GM19372 (cell line): ENCODE results near the gene FBP1.
A peak's percentile ranks its signal among the peaks of the same experiment; 100 is the strongest.
"Not testable (repeated sequence)": the region's sequence is repeated elsewhere in the genome, so short reads cannot be mapped to it uniquely, and the experiment has no call there.

Experiments
- ATAC-seq: cut with Tn5 transposase; IDR thresholded peaks from one replicate; pipeline ENCODE4 v1.9.1; 2021; ENCODE audit warnings: mild to moderate bottlenecking, low read depth, moderate library complexity; ENCODE audit not compliant: unreplicated experiment

Gene FBP1

DNA sequence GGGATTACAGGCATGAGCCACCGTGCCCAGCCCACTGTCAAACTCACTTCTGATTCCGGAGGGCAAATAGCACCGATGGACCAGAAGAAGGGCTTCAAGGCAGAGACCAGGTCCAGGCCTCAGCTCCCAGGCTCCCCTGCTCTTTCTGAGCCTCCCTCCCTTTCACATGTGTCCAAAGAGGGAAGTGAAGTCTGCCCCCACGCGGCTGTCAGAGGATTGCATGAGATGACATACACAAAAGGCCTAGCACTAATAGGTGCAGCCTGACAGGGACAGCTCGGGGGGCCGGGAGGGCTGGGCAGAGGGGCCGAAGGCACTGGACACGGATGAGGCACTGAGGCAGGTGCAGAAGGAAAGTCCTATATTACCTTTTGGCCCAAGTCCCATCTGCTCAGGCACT lies 16.1 kb downstream of the FBP1 start:
- no peak for ATAC-seq

DNA sequence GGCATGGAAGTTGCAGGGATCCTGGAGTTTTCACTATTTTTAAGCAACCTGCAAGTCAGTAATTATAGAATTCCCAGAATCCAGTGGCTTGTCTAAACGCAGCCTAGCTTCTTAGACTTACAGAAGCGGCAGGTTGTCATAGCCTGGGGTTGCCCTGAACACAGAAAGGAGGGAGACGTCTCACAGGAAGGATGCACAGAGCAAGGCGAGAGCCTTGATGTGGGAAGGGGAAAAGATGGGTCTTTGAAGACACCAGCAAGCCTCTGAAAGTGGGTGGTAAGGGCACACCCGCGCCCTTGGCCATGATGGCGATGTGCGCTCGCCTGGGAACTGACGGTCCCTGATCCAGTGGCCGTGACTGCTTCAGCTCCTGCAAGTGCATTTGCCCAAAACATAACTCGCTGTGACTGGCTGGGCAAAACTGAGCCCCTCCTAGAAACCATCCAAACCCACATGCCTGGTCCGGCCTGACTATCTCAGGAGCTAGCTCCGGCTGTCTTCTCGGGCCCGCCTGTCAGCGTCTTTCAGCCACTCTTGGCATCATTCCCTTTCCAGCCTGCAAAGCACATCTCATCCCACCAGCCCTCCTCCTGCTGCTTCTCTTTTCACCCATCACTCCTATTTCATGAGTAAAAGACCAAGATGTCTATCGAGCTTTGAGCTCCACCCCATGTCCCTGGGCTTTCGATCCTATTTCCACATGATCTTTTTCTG lies 17.1 kb downstream of the FBP1 start:
- no peak for ATAC-seq

DNA sequence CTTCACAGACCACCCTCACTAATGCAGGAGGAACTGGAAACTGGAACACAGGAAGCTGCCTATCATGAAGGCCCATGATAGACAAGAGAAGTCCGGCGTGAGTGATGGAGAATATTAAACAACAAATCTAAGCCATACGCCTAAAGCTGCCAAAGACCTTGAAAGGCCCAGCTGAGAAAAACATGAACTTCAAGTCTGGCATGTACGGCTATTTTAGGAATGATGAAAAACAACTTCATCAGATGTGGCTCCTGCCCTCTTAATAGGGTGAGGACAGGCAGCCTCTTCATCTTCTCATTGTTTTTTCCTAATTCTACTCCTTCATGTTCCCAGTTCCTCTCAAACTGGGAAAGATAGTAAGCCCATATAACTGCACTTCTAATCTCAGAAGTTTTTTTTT lies 20.3 kb downstream of the FBP1 start:
- ATAC-seq = no peak

DNA sequence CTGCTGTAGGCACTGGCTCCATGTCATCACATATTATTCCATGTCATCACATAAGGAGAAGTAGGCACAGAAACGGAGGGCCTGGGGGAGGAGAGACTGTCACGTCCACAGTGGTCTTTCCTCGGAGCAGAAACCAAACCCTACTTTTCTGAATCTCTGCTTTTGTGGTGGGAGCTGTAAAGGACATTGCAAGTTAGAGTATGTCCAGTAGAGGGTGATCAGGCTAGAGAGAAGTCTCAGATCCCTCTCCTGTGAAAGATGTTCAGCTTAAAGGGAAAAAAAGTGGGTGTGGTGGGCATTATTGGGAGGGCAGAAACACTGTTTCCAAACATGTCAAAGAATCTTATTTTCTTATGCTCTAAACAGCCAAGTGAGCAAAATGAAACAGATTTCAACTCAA lies 26.3 kb downstream of the FBP1 start:
- ATAC-seq = no peak

DNA sequence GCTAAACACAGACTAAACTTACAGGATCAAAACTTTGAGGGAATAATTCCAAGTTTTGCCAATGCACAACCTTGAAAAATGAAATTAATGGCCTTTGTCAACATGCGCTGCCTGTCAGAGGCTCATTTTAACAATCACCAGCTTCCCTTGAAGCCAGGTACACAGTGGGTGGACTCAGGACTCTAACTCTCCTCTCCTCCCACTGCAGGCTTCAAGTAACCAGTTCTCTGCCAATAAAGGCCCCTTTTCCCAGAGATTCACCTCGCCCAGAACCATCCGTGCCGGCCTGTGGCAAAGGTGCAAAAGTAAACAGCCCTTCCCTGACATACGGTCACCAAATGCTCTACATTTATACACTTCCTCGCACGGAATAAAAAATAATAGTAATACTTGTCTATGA lies 27.2 kb downstream of the FBP1 start:
- ATAC-seq = no peak

DNA sequence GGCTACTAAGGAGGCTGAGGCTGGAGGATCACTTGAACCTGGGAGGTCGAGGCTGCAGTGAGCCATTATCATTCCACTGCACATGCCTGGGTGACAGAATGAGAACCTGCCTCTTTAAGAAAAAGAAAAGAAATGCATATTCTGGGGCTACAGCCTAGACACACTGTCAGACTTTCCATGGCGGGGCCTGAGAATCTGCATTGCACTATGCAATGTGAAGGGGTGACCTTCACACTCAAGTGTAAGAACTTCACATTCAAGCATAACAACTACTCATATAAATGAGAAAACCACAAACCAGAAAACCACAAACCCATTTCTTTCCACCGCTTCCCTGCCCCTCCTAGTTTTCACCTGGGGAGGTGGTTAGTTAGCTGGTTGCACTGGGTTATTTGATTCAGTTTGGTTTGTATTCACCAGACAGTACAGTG lies 27.7 kb downstream of the FBP1 start:
- ATAC-seq = no peak

DNA sequence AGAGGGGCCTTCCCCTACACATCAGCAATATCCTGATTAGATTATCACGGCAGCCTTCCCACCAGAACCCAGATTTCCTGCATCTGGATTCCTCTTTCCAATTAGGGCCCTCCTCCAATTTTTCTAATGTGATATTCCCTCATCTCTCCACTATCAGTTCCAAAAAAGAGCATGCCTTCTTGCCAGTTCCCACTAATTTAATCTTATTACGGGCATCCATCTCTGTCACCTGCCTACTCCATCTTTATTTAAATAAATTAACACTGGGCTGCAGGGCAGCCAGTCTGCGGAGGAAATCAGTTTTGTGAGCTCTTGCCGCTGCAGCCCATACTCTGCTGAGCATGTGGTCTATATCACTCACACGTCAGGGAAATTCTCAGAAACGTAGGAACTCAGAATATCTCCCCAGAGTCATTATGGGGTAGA lies 29.1 kb downstream of the FBP1 start:
- no peak for ATAC-seq

DNA sequence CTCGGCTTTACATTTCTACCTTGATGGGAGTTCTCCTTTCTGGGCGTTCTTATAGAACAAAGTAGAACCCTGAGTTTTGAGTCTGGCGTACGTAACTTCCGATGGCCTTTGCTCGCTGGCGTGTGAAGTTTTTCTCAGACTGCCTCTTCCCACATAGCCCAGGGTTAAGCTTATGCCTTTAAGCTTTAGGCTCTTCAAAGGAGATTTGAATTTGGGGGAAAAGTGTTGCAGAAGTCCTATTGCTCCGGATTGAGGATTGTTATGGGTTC lies 32.0 kb downstream of the FBP1 start:
- no peak for ATAC-seq

DNA sequence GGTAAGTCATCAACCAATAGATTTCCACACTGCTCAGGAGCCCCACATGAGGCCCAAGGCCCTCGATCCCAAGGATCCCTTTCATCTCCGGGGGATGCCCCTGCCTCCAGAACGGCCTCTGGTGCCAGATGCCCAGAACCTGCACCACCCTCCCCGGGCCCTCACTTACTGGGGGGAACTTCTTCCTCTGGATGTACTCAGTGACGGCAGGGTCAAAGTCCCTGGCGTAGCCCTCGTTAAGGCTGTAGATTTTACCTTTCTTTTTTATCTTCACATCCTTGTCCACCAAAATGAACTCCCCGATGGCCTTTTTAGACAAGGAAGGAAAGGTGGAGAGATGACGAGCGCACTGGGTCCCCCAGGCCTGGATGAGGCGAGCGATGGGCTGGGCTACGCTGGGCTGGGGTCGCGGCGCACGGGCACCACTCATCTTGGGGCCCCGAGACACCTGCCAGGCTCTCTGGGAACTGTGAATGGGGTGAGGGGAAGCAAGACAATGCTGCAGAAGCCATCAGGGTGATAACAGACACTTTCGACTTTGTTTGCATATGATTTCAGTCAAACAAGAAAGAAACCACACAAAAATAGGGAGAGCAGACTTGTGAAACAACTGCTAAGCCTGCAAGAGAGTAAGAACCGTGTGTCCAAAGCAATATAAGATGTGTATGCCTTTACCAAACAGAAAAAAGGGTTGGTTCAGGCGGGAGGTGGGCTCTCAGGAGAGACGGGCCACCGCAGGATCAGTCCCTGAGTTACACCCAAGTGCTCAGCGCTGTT lies 32.5 kb downstream of the FBP1 start:
- ATAC-seq = no peak

DNA sequence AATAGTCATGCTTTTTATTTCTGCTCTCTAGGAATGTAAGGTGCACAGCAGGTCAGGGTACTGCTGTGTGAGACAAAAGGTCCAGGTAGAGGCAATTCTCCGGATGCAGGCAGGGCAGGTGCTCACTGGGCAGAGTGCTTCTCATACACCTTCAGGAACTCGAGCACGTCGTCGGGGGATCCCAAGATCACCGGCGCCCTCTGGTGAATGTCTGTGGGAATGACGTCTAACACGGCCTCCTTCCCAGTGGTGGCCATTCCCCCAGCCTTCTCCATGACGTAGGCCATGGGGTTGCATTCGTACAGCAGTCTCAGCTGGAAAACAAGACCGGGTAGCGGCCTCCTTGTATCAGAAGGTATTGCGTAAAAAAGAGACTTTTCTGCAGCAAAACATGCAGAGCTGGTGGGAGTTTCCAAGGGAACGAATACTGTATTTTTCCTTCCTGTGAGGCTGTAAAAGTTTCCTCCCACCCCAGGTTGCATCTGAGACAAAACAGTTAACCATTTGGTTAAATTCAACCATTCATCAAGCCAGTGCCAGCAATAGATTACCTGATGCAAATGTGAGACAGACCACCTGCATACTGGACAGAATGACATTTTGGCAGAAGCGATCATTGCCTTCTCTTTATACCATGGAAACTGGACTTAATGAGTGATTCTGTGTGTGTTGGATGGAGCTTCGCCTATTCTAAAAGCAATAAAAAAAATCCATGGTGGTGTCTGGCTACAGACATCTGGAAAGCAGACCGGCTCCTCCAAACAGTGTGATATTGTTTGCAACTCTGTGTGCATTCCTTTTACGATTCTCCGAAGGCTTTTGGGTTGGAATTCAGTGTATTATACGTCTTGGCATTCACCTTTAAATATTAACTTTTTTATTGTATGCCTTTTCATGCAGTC lies 35.8 kb downstream of the FBP1 start:
- ATAC-seq = peak; percentile 67

DNA sequence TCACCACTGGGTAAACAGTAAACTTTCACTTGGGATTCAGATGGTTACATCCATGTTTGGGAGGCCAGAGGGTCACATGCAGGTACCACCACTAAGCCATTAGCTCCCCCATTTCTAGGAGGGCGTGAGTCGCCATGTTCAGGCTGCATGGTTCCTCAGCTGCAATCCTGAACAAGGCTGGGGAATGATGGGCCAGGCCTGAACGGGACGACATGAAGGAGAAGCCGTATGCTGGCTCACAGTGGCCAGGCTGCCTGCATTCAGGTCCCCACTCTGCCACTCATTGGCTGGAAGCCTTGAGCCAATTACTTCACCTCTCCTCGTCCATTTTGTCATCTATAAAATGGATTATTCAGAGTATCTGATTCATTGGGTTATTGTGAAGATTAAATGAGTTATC lies 36.7 kb downstream of the FBP1 start:
- no peak for ATAC-seq

DNA sequence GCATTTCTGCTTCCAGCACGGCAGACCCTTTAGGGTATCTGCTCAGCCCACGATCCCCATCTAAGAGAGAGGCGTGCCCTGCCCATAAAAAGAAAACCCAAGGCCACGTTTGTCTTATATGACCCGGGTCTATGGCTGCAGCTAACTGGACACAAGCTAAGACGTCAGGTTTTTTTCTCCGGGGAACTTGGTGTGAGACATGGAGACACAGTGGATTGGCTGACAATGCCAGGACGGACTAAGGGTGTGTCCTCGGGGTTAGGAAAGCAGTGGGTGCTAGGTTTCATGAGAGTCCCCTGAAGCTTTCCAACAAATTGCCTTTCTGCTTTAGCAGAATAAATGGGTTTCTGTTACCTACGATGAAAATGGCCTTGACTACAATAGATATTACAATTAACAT lies 38.6 kb downstream of the FBP1 start:
- ATAC-seq = no peak

DNA sequence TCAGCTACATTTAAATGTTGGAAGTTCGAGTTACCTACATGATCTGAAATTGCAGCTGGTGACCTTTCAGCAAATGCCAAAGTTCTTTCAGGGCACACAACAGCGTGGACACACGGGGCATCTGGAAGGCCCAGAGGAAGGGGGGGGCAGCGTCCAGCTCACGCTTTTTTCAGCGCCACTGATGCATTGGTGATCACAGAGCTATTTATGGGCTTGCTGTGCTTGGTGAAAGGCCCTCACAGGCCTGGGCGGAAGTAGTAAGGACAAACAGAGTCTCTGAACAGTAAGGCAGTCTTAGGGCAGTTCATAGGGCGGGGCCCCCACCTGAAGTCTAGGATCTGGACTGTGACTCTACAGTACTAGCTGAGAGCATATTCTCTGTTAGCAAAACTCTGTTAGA lies 39.1 kb downstream of the FBP1 start:
- ATAC-seq = no peak

DNA sequence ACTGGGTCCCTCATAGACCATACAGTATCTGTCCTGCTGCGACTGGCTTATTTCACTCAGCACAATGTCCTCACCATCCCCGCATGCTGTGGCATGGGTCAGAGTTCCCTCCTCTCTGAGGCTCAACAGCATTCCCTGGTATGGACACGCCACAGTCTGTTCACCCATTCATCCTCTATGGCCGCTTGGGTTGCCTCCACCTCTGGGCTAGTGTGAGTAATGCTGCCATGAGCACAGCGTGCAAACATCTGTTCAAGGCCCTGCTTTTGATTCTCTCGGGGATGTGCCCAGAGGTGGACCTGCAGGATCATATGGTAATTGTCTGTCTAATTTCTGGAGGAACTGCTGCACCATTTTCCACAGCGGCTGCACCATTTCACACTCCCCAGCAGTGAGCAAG lies 40.2 kb downstream of the FBP1 start:
- ATAC-seq = no peak

DNA sequence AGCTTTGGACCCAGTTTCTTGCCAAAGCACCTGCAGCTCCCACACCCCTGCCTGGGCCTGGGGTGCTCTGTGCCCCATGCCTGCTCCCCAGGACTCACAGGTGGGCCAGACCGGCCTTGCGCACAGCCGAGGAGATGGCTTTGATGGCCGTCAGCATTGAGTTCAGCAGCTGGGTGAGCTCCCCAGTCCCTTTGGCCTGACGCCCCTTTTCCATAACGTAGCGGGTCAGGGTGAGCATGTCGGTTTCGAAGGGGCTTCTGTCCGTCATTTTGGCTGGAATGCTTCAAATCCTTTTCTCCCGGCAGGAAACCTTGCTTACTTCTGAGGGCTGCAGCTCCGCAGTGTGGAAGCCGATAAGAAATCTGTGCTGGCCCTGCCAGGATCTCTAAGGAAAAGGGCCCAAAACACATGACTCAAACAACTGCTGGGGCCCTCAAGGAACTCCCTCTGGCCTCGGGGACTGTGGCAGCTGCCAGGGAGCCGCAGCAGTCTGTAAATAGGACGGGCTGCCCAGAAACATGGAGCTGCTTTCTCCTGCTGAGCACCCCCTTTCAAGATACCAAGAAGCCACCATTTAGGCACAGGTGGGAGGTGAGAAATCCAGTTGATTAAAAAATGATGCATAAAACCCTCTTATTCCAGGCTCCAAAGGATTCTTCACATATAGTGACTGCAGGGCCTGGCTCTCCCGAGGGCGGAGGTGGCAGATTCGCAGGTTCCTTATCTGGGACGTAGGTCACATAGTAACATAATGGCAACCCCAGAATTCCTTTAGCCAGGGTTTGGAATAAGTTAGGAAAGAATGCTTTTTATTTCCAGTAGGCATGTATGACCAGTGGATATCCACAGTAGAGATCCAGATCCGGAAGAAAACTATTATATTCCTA lies 45.6 kb downstream of the FBP1 start, which contains the start of gene FBP2:
Gene FBP2, minus strand, starts transcription at position 366 of the 887 bp plus-strand sequence. Its CDS starts 98 bp downstream, at position 268.
- ATAC-seq = no peak

DNA sequence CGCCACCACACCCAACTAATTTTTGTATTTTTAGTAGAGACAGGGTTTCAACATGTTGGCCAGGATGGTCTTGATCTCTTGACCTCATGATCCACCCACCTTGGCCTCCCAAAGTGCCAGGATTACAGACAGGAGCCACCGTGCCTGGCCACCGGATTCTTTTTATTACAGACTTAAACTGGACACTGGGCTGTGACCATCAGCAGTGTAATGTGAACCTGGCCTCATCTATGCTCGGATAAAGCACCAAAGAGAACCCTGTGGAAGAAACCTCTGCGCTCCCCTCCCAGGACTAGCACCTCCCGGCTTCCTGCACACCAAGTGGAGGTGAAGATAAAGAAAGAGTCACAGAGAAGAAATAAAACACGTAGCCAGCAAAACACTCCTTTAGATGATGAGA lies 46.6 kb downstream of the FBP1 start:
- ATAC-seq = not testable (repeated sequence)

DNA sequence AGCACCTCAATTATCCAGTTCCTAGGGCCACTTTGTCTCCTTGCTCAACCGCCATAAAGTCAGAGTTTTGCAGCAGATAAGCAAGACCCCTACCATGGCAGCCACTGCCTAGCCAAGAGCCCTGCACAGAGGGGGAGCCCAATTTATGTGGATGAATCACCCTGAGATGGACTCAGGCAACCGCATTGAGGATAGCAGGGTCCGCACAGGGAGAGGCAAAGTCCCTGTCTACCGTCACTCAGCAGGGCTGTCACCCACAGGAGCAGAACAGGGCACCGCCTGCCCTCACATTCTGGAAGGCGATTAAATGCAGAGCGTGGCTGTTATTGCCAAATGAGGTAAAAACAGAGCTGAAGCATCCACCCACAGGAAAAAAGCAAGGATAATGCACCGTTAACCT lies 47.4 kb downstream of the FBP1 start:
- no peak for ATAC-seq

DNA sequence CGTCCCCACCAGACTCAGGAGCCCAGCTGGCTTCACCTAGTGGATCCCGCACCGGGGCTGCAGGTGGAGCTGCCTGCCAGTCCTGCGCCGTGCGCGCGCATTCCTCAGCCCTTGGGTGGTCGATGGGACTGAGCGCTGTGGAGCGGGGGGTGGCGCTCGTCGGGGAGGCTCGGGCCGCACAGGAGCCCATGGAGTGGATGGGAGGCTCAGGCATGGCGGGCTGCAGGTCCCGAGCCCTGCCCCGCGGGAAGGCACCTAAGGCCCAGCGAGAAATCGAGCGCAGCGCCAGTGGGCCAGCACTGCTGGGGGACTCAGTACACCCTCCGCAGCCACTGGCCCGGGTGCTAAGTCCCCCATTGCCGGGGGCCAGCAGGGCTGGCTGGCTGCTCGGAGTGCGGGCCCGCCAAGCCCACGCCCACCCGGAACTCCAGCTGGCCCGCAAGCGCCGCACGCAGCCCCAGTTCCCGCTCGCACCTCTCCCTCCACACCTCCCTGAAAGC lies 48.2 kb downstream of the FBP1 start:
- ATAC-seq = not testable (repeated sequence)

DNA sequence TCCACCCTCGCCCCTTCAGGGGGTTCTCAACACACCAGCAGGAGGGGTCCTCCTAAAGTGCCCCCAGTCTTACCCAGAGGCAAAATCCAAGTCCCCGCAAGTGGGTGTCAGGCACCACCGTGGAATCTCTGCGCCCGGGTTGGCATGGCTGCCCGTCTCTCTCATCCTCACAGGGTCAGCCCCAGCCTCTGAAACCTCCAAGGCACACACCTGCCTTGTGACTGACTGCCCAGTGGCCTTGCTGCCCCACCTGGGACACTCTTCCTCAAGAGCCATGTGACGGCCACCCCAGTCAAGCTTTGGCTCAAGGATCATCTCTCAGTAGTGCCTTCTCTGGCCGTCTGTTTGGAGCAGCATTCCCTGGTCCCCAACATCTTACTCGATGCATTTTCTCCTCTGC lies 50.6 kb downstream of the FBP1 start:
- no peak for ATAC-seq

DNA sequence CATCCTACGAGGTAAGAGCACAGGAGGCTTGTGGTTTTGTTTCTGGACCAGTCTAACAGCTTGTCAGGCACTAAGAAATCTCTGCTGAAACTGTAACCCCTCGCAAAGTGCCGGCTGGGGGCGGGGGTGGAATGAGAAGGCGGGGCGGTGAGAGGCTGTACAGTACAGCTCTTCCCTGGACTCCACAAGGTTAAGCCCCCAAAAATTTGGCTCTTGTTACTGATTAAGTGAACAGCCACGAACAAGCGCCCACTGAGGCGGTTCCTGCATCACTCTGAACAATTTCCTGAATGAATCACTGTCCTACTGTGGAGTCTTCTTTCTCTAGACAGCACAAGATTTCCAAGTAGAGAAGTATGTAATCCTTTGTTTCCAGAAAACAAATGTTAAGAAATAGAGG lies 52.5 kb downstream of the FBP1 start:
- ATAC-seq = no peak
